ENCODE data around the gene INO80B.
A peak's percentile ranks its signal among the peaks of the same experiment; 100 is the strongest.

The INO80B gene

GRCh38 chr2:74454654-74455511 lies at the start of gene INO80B:
INO80B (plus strand) TSS chr2:74455087; CDS start chr2:74455117, 30 bp downstream.
- TF ChIP-seq ZNF274 (IDR thresholded peaks at IDR 0.05; ENCODE audit: low read depth, low read length) = no peak
- TF ChIP-seq YY1 (IDR thresholded peaks at IDR 0.05; ENCODE audit: insufficient read depth, insufficient read length) = peak; percentile 96
- DNase-seq (ENCODE audit: low read depth, low spot score) = peak; percentile 97
- no peaks in the 10 kb centered on the region for H3K27me3 ChIP-seq (ENCODE audit: insufficient read depth, insufficient read length)
- peak within 1 kb of the TSS; percentile 68 for H3K9ac ChIP-seq (ENCODE audit: insufficient read length, low read depth)
- H3K4me1 ChIP-seq (ENCODE audit: insufficient read depth, insufficient read length) = no peaks in the 10 kb centered on the region
- H3K36me3 ChIP-seq (ENCODE audit: insufficient read depth, insufficient read length, low read length) = peaks cover 5% of the 10 kb centered on the region
- H3K4me3 ChIP-seq (ENCODE audit: insufficient read length, low read depth) = peak within 1 kb of the TSS; percentile 71
- no peaks in the 10 kb centered on the region for H3K9me3 ChIP-seq (ENCODE audit: insufficient read depth, low read length)

- TF ChIP-seq YY1 (IDR thresholded peaks at IDR 0.05; ENCODE audit: insufficient read depth, insufficient read length) (no peak), ZNF274 (IDR thresholded peaks at IDR 0.05; ENCODE audit: low read depth, low read length) (no peak), SUZ12 (IDR thresholded peaks at IDR 0.05; ENCODE audit: extremely low read depth, insufficient read depth, insufficient read length) (no peak)
- DNase-seq (ENCODE audit: low read depth, low spot score) = no peak
- H3K4me3 ChIP-seq (ENCODE audit: insufficient read length, low read depth) = no peak overlapping the region
- no peaks in the 10 kb centered on the region for H3K4me1 ChIP-seq (ENCODE audit: insufficient read depth, insufficient read length)
- no peaks in the 10 kb centered on the region for H3K27me3 ChIP-seq (ENCODE audit: insufficient read depth, insufficient read length)
- H3K36me3 ChIP-seq (ENCODE audit: insufficient read depth, insufficient read length, low read length) = no peaks in the 10 kb centered on the region
- H3K9me3 ChIP-seq (ENCODE audit: insufficient read depth, low read length) = no peaks in the 10 kb centered on the region
- H3K9ac ChIP-seq (ENCODE audit: insufficient read length, low read depth) = no peak overlapping the region
These were observed 48.9 kb upstream of the INO80B start for GRCh38 chr2:74406035-74406434.

- H3K4me3 ChIP-seq (ENCODE audit: insufficient read length, low read depth) = no peak overlapping the region
- H3K4me1 ChIP-seq (ENCODE audit: insufficient read depth, insufficient read length) = no peaks in the 10 kb centered on the region
- no peaks in the 10 kb centered on the region for H3K27me3 ChIP-seq (ENCODE audit: insufficient read depth, insufficient read length)
- no peak for TF ChIP-seq ZNF274 (IDR thresholded peaks at IDR 0.05; ENCODE audit: low read depth, low read length)
- no peak for TF ChIP-seq YY1 (IDR thresholded peaks at IDR 0.05; ENCODE audit: insufficient read depth, insufficient read length)
- TF ChIP-seq SUZ12 (IDR thresholded peaks at IDR 0.05; ENCODE audit: extremely low read depth, insufficient read depth, insufficient read length) = no peak
- H3K9me3 ChIP-seq (ENCODE audit: insufficient read depth, low read length) = no peaks in the 10 kb centered on the region
- H3K36me3 ChIP-seq (ENCODE audit: insufficient read depth, insufficient read length, low read length) = no peaks in the 10 kb centered on the region
- no peak overlapping the region for H3K9ac ChIP-seq (ENCODE audit: insufficient read length, low read depth)
- DNase-seq (ENCODE audit: low read depth, low spot score) = no peak
These were observed 47.2 kb upstream of the INO80B start for GRCh38 chr2:74407682-74408081.

GRCh38 chr2:74413001-74413698 lies 41.7 kb upstream of the INO80B start:
- Histone ChIP-seq H3K9me3 (ENCODE audit: insufficient read depth, low read length) (no peaks in the 10 kb centered on the region), H3K36me3 (ENCODE audit: insufficient read depth, insufficient read length, low read length) (no peaks in the 10 kb centered on the region), H3K4me1 (ENCODE audit: insufficient read depth, insufficient read length) (peaks cover 12% of the 10 kb centered on the region), H3K27me3 (ENCODE audit: insufficient read depth, insufficient read length) (no peaks in the 10 kb centered on the region), H3K9ac (ENCODE audit: insufficient read length, low read depth) (no peak overlapping the region), H3K4me3 (ENCODE audit: insufficient read length, low read depth) (no peak overlapping the region)
- TF ChIP-seq SUZ12 (IDR thresholded peaks at IDR 0.05; ENCODE audit: extremely low read depth, insufficient read depth, insufficient read length) = no peak
- TF ChIP-seq YY1 (IDR thresholded peaks at IDR 0.05; ENCODE audit: insufficient read depth, insufficient read length) = no peak
- TF ChIP-seq ZNF274 (IDR thresholded peaks at IDR 0.05; ENCODE audit: low read depth, low read length) = no peak
- DNase-seq (ENCODE audit: low read depth, low spot score) = no peak

GRCh38 chr2:74414441-74414840 lies 40.4 kb upstream of the INO80B start:
- TF ChIP-seq ZNF274 (IDR thresholded peaks at IDR 0.05; ENCODE audit: low read depth, low read length) (no peak), SUZ12 (IDR thresholded peaks at IDR 0.05; ENCODE audit: extremely low read depth, insufficient read depth, insufficient read length) (no peak), YY1 (IDR thresholded peaks at IDR 0.05; ENCODE audit: insufficient read depth, insufficient read length) (no peak)
- H3K27me3 ChIP-seq (ENCODE audit: insufficient read depth, insufficient read length) = peaks cover 2% of the 10 kb centered on the region
- H3K9ac ChIP-seq (ENCODE audit: insufficient read length, low read depth) = no peak overlapping the region
- no peaks in the 10 kb centered on the region for H3K36me3 ChIP-seq (ENCODE audit: insufficient read depth, insufficient read length, low read length)
- H3K4me3 ChIP-seq (ENCODE audit: insufficient read length, low read depth) = no peak overlapping the region
- H3K9me3 ChIP-seq (ENCODE audit: insufficient read depth, low read length) = no peaks in the 10 kb centered on the region
- H3K4me1 ChIP-seq (ENCODE audit: insufficient read depth, insufficient read length) = peaks cover 12% of the 10 kb centered on the region
- no peak for DNase-seq (ENCODE audit: low read depth, low spot score)

DNA sequence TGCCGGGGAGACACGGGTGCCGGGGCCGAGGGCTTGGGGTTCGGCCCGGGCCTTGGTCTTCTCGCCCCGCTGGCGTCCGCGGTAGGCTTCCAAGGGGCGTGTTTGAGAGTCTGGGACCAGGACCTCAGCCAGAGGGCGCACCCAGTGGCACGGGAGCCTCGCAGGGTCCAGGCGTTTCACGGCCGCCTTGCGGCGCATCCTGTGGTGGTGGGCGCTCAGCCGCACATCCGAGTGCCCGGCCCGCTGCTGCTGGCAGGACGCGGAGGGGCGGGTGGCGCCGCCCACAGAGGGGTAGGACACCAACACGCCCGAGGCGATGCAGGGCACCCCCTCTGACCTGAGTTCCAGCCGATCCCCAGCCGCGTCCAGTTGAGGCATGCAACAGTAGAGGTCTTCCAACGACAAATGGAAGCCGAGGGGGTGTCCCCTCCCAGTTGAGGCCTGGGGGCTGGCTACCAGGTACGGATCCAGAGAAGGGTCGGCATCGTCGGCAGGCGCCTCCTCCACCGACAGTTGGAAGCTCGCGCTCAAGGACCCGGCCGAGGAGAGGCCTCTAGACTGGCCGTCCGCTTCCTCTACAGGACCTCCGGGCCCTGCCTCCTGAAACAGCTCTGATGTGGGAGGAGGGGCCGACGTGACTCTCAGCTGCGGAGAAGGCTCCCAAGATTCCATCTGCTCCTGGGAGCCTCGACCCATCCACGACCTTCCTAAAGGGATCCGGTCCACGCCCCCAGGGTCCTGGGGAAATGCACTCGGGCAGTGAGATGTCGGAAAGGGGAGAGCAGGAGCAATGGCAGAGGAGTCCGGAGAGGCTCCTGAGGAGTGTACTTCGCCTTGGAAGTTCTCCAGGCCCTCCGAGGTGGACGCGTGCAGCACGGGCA lies 39.8 kb upstream of the INO80B start:
- peaks cover 6% of the 10 kb centered on the region for H3K27me3 ChIP-seq (ENCODE audit: insufficient read depth, insufficient read length)
- DNase-seq (ENCODE audit: low read depth, low spot score) = no peak

More for the DNA sequence above, 39.8 kb upstream of the INO80B start:
- H3K4me1 ChIP-seq (ENCODE audit: insufficient read depth, insufficient read length) = peaks cover 12% of the 10 kb centered on the region
- H3K9ac ChIP-seq (ENCODE audit: insufficient read length, low read depth) = no peak overlapping the region
- no peak for TF ChIP-seq SUZ12 (IDR thresholded peaks at IDR 0.05; ENCODE audit: extremely low read depth, insufficient read depth, insufficient read length)
- no peak for TF ChIP-seq YY1 (IDR thresholded peaks at IDR 0.05; ENCODE audit: insufficient read depth, insufficient read length)
- no peak for TF ChIP-seq ZNF274 (IDR thresholded peaks at IDR 0.05; ENCODE audit: low read depth, low read length)
- H3K36me3 ChIP-seq (ENCODE audit: insufficient read depth, insufficient read length, low read length) = no peaks in the 10 kb centered on the region
- no peaks in the 10 kb centered on the region for H3K9me3 ChIP-seq (ENCODE audit: insufficient read depth, low read length)
- no peak overlapping the region for H3K4me3 ChIP-seq (ENCODE audit: insufficient read length, low read depth)

Data from NT2/D1 (cell line).